Astrocyte of the cerebellum (primary cell): ENCODE results near the gene NDUFS6.
"Not testable (repeated sequence)": the region's sequence is repeated elsewhere in the genome, so short reads cannot be mapped to it uniquely, and the experiment has no call there.

Experiments
- DNase-seq: peaks from one replicate; pipeline ENCODE4 v3.0.0-alpha.2; 2011; ENCODE audit warnings: low read depth
- H3K4me3 ChIP-seq: 2 replicates; pipeline ENCODE4 v1.5.1; 2011; ENCODE audit warnings: mild to moderate bottlenecking, low read depth, low read length, moderate library complexity
- CTCF ChIP-seq: IDR thresholded peaks from 2 replicates; pipeline ENCODE4 v1.5.1; 2012; ENCODE audit warnings: low read length, low read depth, moderate library complexity, mild to moderate bottlenecking; ENCODE audit errors: missing control alignments
- in situ Hi-C: cut with HindIII; loops from 2 replicates; pipeline ENCODE4 v1.10.0; 2017; ENCODE audit warnings: low sequenced_read_pairs

The NDUFS6 gene

GRCh38 chr5:1808439-1808838 lies 7.2 kb downstream of the NDUFS6 start:
- TF ChIP-seq CTCF = no peak
- in situ Hi-C loops = no loop called here
- H3K4me3 ChIP-seq = no peak overlapping the region
- DNase-seq = peak; percentile 64

GRCh38 chr5:1809416-1810035 lies 8.3 kb downstream of the NDUFS6 start:
- in situ Hi-C loops = no loop called here
- H3K4me3 ChIP-seq = no peak overlapping the region
- no peak for TF ChIP-seq CTCF
- no peak for DNase-seq

- no peak for TF ChIP-seq CTCF
- in situ Hi-C loops = no loop called here
- no peak for DNase-seq
- H3K4me3 ChIP-seq = no peak overlapping the region
Observed at GRCh38 chr5:1810581-1811101, 9.4 kb downstream of the NDUFS6 start.

- in situ Hi-C loops = no loop called here
Observed at GRCh38 chr5:1814183-1815020, 13.2 kb downstream of the NDUFS6 start.

GRCh38 chr5:1815071-1815786 lies 14.0 kb downstream of the NDUFS6 start:
- H3K4me3 ChIP-seq = no peak overlapping the region
- in situ Hi-C loops = no loop called here
- no peak for TF ChIP-seq CTCF
- DNase-seq = no peak

More at GRCh38 chr5:1814183-1815020, 13.2 kb downstream of the NDUFS6 start:
- TF ChIP-seq CTCF = no peak
- no peak for DNase-seq
- no peak overlapping the region for H3K4me3 ChIP-seq

GRCh38 chr5:1815881-1816292 lies 14.7 kb downstream of the NDUFS6 start:
- no peak for TF ChIP-seq CTCF
- H3K4me3 ChIP-seq = no peak overlapping the region
- no peak for DNase-seq
- in situ Hi-C loops = no loop called here

GRCh38 chr5:1816495-1817089 lies 15.4 kb downstream of the NDUFS6 start:
- DNase-seq, in situ Hi-C loops, H3K4me3 ChIP-seq: not testable (repeated sequence)
